GM18520 (cell line): ENCODE data around the gene C14orf39.

Experiments used
- ATAC-seq: cut with Tn5 transposase; IDR thresholded peaks from one replicate; pipeline ENCODE4 v1.9.1; 2021; ENCODE audit not compliant: unreplicated experiment

Gene C14orf39, protein sequence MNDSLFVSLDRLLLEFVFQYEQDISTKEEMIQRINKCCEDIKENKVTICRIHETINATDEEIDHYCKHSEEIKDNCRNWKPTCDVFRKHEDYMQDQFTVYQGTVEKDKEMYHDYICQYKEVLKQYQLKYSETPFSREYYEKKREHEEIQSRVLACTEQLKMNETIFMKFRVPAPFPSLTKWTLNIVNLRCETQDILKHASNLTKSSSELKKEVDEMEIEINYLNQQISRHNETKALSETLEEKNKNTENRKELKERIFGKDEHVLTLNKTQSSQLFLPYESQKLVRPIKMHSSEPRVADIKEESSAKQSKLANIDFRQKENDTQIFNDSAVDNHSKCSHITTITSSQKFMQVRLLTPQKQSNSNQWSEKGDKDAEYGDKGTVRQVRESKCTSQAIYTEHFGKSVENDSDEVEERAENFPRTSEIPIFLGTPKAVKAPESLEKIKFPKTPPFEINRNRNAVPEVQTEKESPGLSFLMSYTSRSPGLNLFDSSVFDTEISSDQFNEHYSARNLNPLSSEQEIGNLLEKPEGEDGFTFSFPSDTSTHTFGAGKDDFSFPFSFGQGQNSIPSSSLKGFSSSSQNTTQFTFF

DNA sequence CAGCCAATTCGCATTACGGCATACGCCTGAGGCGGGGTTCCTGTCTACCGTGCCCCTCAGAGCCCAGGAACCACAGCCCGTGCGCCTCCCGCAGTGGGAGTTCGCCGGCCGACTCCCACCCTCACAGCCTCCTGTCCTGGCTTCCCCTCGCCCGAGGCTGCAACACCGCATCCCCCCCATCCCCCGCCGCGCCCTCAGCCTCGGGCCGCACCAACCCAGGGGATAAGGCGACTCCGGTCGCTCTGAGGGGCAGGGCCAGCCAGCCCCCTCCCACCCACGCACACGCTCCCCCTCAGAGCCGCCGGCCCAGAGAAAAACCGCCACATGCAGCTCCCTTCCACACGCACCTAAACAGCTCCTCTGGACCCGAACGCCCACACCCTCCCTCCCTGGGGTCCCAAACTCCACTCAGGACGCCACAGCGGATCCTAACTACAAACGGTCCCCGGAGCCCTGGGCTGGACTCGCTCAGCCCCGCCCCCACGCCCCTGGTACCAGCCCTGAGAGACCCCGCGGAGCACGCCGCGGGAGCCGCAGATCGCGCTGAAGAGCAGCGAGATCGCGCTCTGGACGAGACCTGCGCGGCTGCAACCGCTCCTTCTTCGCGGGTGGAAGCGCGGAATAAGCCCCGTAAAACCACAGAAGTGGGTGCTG is at the start of gene C14orf39:
Gene C14orf39 (minus strand): TSS at position 466 of the 654 bp plus-strand sequence. CDS start 985 bp downstream, outside the sequence.
- ATAC-seq, result no peak

DNA sequence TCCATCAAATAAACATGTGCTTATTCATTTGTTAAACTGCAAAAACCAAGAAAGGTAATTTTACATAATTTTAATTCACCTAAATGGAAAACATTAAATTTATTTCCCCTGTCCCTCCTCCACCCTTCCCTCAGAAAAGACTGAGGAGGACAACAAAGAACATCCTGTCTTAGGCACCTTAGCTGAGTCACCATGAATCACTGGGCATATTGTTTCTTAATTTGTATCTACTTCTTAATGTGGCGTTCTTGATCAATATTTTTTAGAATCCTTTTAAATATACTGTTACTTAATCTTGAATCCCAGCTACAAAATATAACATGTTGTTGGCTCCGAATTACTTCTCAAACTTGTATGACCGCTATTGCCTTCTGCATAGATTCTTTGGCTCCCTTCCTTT is 46.6 kb upstream of the C14orf39 start:
- no peak for ATAC-seq

DNA sequence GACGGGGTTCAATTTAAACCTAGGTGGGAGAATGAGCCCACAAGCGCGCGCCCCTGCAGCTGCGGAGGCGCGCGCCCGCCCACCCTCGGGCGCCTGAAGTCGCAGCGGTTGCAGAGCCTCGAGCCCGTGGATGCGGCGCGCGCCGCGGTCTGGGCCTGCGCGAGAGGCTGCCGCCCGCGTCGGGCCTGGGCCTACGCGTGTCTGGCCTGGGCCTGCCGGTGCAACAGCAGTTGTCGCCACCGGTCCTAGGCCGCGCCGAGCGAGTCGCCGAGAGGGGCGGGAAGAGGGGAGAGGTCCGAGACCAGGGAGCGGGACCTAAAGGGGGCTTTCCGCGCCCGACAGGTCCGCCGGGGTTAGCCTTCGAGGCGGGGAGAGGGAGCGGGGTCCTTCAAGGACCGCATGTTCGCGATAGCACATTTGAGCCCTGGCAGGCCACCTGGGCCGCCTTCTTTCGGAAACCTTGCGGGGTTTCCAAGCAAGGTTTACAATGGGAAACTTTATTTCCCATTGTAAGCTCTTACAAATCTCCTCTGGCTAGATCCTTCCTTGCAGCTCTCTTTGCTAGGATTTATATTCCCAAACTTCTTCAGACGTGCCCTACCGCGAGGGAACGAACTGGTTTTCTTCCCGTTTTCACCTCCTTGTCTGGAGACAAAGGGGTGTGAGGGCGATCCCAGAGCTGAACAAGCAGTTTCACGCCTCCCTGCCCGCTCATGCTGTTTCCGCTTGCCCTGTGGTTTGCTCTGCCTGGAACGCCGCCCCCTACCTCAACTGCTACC is 29.8 kb upstream of the C14orf39 start:
- no peak for ATAC-seq

DNA sequence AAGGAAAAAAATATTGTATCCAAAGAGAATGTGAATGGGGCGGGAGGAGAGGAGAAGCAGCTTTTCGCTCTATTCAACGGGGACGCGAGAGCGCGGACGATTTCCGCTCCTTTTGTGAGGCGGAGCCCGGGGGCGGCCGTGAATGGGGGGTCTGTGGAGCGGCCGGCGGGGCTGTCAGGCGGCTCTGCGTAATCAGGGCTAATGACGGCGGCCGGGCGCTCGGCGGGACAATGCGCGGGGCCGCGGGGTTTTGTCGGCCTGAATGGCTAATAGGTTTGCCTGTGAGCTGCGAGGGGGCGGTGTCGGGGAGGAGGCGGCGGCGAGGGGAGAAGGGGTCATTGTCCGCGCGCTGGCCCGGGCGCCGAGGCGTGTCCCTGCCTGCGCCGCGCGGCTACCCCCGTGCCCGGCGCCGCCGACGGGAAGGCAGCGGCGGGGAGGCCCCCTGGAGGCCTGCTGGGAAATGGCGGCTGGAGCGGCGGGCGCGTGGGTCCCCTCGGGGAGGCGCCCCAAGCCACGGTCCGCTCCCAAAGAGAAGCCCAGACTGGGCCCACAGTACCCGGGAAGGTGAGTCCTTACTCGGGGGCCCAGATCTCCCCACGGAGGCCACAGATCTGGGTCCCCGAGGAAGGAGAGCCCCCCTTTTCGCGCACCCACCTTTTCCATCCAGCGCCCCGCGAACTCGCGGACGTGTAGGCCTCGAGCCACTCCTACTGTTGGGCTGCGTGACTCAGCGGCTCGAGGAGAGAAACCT is 29.1 kb upstream of the C14orf39 start:
- no peak for ATAC-seq

DNA sequence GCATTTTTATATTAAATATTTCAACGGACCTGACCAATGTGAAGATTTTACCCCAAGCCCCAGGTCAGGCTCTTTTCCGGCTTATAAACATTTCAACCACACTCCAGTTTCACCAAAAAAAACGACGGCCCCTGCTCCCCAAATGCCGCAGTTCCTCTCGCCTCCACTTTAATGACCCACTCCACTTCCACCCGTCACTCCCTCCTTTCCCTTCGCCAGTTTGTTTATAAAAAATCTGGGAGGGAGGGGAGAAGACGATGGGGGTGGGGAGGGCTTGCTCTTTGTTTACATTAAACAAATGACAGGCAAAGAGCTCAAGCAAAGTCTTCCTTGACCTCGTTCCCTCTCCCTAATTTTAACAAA is 28.5 kb upstream of the C14orf39 start:
- no peak for ATAC-seq

DNA sequence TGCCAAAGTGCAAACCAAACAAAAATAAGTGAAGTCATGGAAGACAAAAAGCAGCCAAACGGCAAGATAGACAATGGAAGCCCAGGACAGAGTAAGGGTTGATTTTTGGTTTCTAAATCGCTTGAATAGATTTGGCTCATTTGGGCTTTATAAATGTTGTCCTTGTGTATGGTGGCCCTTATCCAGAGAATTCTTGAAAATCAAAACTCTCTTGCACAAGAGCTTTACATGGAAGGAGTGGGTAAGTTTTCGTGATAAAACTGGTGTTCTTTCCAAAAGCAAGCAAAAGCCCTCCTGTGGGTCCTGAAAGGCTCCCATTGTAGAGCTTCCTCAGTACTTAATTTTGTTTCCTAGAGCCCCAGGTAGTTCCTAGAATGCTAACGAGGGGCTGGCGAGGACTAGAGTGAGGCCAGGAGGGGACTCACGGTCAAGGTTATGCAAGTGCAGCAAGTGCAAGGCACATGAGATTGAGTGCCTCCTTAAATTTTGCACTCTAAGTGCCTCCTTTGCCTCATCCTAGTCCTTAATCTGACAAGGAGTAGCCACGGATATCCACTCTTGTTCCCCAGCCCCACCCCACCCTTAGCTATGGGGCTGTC is 27.2 kb upstream of the C14orf39 start:
- no peak for ATAC-seq

DNA sequence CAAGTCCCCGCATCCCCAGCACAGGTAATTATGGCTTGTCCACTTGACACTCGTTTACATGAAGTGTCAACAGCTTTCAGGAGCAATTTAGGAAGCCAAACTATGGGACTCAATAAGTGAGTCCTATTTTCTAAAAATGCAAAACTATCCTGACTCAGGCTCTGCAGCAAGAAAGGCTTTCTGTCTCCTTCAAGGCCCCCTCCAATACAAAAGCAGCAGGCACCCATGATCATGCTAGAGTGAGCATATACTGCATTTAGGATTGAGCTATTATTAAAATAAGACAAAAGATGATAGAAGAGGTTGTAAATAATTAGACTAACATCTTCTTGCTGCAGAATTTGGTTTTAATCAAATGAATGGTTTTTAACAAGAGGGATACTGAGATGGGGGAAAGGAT is 26.3 kb upstream of the C14orf39 start:
- ATAC-seq, result no peak

DNA sequence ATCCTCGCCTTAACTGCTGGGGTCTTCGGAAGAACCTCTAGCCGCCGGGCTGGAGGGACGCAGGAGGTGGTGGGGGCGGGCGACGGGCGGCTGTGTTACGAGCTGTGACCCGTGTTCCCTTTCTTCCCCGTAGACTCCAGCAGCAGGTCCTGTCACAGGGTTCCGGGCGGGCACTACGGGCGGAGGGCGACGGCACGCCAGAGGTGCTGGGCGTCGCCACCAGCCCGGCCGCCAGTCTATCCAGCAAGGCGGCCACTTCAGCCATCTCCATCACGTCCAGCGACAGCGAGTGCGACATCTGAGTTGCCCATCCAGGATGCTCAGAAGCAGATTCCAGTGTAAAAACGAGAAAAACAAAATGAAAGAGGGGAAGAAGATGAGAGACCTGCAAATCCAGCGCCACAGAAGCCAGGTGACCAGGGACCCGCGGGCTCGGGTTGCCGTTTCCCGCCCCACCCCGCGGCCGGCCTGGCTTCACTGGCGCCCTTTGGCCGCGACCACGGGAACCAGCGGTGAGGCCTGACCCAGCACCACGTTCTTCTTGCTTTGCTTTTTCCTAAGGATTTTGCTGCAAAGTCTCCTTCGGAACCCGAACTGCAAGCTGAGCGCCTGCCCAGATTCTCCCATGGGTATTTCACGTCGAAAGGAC is 25.2 kb upstream of the C14orf39 start:
- no peak for ATAC-seq

DNA sequence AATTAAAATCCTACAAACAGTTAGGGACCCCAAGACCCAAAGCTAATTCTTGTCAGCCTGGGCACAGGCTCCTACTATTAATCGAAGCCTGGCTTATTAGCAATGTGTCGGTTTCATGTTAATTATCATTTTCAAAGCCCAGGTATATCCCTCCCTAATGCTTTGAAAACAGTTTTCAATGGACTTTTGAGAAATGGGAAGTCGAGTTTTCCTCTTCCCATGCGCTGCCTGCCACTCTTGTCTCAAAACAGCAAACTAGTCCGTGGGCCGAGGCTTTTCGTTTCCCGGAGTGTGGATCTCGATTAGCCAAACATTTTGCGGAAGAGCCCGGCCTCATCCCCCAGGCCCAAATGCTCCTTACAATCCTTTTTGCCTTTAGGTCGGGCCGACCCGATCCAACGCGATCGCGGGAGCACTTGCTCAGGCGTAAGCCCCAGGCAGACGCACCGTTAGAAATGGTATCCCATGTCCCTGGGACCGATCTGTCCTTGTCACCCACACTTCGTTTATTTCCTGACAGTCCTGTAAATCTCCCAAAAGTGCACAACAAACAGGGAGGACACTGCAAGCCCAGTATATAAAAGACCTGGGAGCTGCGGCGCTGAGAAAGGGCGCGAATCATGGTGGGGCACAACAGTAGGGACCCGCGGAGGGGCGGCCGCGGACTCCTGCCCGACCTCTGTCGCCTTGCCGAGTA is 24.5 kb upstream of the C14orf39 start:
- ATAC-seq, result no peak

DNA sequence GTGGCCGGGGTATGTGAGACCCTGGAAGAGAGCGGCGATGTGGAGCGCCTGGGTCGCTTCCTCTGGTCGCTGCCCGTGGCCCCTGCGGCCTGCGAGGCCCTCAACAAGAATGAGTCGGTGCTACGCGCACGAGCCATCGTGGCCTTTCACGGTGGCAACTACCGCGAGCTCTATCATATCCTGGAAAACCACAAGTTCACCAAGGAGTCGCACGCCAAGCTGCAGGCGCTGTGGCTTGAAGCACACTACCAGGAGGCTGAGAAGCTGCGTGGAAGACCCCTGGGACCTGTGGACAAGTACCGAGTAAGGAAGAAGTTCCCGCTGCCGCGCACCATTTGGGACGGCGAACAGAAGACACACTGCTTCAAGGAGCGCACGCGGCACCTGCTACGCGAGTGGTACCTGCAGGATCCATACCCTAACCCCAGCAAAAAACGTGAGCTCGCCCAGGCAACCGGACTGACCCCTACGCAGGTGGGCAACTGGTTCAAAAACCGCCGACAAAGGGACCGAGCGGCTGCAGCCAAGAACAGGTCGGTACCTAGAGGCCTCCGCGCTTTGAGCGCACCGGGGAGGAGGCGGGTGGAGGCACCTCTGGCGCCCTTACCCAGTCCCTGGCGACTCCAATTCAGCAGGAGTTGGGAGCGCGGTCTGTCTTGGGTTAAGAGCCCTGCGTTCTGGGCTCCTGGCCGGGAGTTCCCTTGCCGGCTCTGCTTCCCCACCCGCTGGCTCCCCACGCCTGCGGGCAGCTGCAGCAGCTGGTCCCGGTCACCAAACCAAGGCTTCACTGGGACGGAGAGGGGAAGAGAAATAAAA is 23.8 kb upstream of the C14orf39 start:
- no peak for ATAC-seq

DNA sequence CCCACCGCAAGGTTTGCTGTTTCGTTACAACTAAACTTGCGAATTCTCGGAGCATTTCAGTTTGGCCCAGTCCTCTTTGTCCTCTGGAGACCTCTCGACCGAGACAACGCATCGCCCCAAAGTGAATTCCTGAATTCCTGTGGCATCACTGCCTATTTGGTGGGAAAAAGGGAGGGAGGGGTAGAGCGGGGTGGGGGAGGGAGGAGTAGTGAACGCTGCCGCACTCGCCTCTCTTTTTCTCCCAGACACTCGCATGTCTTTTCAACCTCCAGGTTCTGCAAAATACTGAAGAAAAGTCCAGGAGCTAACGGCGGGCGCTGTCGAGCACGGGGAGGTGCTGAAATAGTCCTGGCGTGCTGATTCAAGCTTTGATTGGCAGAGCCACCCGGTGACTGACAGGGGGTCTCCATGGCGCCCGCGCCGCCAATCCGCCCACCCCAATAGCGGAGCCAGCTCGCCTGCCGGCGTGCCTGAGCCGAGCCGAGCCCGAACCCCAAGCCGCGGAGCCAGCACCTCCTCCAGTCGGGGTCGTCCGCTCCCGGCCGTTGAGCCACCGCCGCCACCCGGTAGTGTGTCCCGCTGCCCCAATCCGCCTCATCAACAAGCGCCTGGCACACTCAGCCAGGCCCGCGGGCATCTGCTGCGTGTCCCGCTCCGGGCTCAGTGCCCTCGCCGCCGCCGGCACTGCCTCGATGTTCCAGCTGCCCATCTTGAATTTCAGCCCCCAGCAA is 23.0 kb upstream of the C14orf39 start, which contains the start of gene SIX6:
Gene SIX6 (plus strand): TSS at position 440 of the 731 bp plus-strand sequence. CDS start 253 bp downstream, at position 693.
- ATAC-seq, result no peak

DNA sequence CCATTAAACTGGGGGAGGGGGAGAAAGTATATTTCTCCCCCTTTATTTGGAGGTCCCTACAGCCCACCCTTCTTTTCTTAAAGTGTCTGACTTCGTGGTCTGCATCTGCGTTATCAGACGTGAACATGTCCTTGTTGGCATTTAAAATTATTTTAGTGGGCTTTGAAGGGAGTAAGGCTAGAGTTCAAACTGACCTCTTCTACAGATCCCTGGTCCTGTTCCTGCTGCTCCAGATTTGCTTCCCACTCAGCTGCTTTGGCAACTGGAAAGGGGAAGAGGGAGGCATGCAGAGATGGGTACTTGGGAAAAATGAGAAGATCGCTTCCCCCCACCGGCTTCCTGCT is 22.5 kb upstream of the C14orf39 start:
- ATAC-seq, result no peak

DNA sequence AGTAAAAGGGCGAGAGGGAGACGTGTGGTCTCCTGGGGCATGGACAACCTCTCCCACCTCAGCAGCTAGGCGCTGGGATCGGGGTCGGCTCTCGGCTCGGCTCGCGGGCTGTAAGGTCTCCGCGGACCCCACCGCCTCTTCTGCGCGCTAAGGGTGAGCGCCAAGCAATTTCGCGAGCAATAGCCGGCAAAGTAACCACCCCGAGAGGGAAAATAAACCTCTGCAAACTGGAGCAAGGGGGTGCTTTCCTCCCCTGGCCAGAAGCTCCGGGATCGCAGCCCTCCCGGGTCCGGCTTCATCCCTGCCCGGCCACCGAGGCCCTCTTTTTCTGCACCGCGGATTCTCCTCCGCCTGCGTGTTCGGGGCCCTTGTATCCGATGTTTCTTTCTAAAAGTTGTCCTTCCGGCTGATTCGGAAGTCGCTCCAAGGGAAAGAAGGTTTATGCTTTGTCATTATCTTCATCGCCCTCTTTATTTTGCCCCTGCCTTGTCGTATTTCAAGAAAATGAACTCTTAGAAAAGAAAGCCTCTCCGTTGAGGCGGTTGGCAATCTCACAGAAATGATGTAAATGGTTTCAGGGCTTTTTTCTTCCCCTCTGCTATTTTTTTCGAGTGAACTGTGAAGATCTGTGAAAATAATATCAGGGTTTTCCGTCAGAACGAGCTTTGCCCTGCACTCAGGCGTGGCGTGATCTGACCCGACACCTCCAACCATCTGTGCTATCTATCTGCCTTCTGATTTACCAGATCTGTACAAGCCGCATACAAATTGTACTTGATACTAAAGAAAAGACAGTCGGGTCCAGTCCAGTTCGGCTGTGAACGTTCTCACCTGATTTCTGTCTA is 21.3 kb upstream of the C14orf39 start:
- ATAC-seq, result no peak

DNA sequence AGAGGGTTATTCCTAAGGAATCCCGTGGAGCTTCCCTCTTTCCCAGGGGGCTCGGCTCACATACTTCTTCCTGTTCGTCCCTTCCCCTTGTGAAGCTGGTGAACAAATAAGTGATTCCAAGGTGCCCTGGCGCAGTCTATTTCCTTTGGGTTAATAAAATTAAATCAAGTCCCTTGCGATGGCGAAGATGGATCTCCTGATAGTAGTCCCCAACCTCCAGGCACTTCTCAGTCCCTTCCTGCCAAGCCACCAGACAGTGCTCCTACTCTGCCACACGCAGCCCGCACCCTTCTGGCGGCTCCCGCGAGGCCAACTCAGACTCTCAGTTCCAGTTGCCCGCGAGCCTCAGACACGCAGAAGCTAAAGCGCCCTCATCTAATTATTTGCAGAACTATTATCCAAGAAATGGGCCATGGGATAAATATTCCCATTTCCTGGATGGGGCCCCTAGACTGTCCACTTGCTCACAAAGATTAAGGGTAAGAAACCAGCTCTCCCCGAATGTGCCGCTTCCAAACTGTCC is 20.7 kb upstream of the C14orf39 start:
- ATAC-seq, result no peak

DNA sequence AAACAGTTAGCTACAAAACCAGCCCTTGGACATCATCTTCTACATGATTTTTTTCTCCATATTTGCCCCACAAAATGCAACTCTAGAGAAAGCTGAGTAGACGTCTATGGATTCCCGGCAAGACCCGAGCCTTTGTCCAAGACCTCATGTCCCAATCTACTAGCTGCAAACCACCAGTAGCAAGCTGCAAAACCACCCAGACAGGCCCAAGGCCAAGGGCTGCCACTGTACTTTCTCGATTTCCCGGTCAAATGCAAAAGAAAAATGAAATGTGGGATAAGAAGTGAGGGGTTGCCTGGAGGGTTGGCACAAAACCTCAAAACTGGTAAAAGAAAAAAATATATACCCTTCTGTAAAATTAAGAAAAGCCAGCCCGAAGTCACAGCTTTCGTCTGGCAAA is 20.1 kb upstream of the C14orf39 start:
- ATAC-seq, result no peak

DNA sequence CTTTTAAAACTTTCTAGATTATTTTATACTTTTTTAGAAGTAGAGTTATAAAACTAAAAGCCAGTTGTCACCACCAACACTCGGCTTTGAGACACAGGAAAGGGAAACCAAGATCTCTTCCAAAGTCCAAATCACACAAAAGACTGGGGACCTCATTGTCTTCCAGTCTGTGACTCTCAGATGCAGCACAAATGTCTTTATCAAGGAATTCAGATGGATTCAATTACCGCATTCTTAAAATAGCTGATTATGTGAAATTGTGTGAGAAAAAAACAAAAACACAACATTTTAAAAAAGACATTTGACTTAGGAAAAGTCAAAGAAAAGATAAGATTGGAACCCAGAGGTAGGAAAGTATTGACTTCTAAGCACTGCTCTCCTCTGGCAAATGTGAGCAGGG is 19.6 kb upstream of the C14orf39 start:
- ATAC-seq, result no peak

DNA sequence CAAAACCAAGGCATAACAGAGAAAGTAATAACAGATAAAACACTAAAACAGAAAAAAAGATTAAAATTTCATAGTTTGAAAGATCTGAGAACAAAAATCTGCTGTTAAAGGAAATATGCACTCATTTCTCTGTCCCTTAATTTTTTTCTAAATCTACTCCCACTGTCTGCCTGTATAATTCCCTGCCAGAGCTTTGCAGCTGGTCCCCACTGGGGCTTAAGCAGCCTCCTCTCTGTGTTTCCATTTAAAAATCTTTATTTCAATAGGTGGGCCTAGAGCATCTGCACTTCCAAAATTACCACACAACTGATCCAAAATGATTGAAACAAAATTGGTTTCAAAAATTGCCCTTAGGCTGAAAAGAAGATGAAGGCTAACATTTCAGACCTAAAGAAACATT is 16.7 kb upstream of the C14orf39 start:
- ATAC-seq, result no peak
